ENCODE data around the gene MAGI1.

DNA sequence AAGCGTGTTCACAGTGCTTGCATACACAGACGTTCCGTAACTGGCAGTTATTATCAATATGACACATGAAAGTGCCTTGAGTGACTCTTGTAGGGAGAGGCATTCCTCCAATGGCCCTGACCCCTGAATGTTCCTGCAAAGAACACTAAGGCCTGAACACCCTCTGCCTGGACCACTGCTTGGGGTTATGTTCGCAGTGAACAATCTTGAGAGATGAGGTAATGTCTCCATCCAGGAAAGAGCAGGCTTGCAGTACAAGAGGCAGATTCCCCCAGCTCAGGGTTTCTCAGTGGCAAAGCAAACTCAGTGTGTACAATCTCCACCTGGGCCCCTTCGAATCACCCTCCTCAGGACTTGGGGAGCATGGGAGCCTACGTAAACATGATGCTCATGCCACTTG lies 324.6 kb downstream of the MAGI1 start:
- TF ChIP-seq GATA2 (IDR thresholded peaks at IDR 0.05; ENCODE audit: low read depth, low read length) (no peak), GATA3 (IDR thresholded peaks at IDR 0.05; ENCODE audit: low read depth, low read length) (no peak)

All from SH-SY5Y (cell line).